ENCODE data around the gene APOL6. TPM values are rescaled to one million over a fixed set of nuclear protein-coding genes. Genes with fewer than 3 reads are reported as not detected.

APOL6 gene
- total RNA-seq, 1 donor from 2014 or later: 6.4 TPM

- no peak for DNase-seq (ENCODE audit: low spot score in 2 of 2)
- no peak overlapping the region for H3K4me3 ChIP-seq
- no peaks in the 10 kb centered on the region for H3K27me3 ChIP-seq
- H3K36me3 ChIP-seq: no peaks in the 10 kb centered on the region
- TF ChIP-seq CTCF (IDR thresholded peaks at IDR 0.05): no peak
- no peaks in the 10 kb centered on the region for H3K9me3 ChIP-seq
- intact Hi-C loops (cut with DNase I): no loop called here
- no peak overlapping the region for H3K27ac ChIP-seq
- H3K4me1 ChIP-seq: no peaks in the 10 kb centered on the region
Measured at GRCh38 chr22:35612903-35613302, 35.3 kb upstream of the APOL6 start.

GRCh38 chr22:35614404-35614803 is 33.8 kb upstream of the APOL6 start:
- no peak for DNase-seq (ENCODE audit: low spot score in 2 of 2)
- H3K27ac ChIP-seq: no peak overlapping the region
- intact Hi-C loops (cut with DNase I): no loop called here
- H3K4me3 ChIP-seq: no peak overlapping the region
- no peaks in the 10 kb centered on the region for H3K9me3 ChIP-seq
- H3K27me3 ChIP-seq: no peaks in the 10 kb centered on the region
- no peaks in the 10 kb centered on the region for H3K4me1 ChIP-seq
- H3K36me3 ChIP-seq: no peaks in the 10 kb centered on the region
- no peak for TF ChIP-seq CTCF (IDR thresholded peaks at IDR 0.05)

GRCh38 chr22:35615156-35615555 is 33.1 kb upstream of the APOL6 start:
- H3K27me3 ChIP-seq: no peaks in the 10 kb centered on the region
- H3K9me3 ChIP-seq: no peaks in the 10 kb centered on the region
- no peak for DNase-seq (ENCODE audit: low spot score in 2 of 2)
- intact Hi-C loops (cut with DNase I): no loop called here
- no peak overlapping the region for H3K4me3 ChIP-seq
- H3K27ac ChIP-seq: no peak overlapping the region
- no peaks in the 10 kb centered on the region for H3K36me3 ChIP-seq
- no peaks in the 10 kb centered on the region for H3K4me1 ChIP-seq
- TF ChIP-seq CTCF (IDR thresholded peaks at IDR 0.05): no peak

GRCh38 chr22:35616043-35616442 is 32.2 kb upstream of the APOL6 start:
- H3K27ac ChIP-seq: no peak overlapping the region
- no peak for TF ChIP-seq CTCF (IDR thresholded peaks at IDR 0.05)
- no peaks in the 10 kb centered on the region for H3K9me3 ChIP-seq
- no peaks in the 10 kb centered on the region for H3K36me3 ChIP-seq
- intact Hi-C loops (cut with DNase I): no loop called here
- H3K4me1 ChIP-seq: no peaks in the 10 kb centered on the region
- H3K4me3 ChIP-seq: no peak overlapping the region
- no peaks in the 10 kb centered on the region for H3K27me3 ChIP-seq
- no peak for DNase-seq (ENCODE audit: low spot score in 2 of 2)

- peaks cover 0 to 8% of the 10 kb centered on the region in 2 donors for H3K4me1 ChIP-seq
- no peaks in the 10 kb centered on the region for H3K27me3 ChIP-seq
- DNase-seq (ENCODE audit: low spot score in 2 of 2): no peak
- no peak for TF ChIP-seq CTCF (IDR thresholded peaks at IDR 0.05)
- H3K27ac ChIP-seq: no peak within 1 kb of the TSS
- H3K4me3 ChIP-seq: no peak within 1 kb of the TSS
- H3K9me3 ChIP-seq: no peaks in the 10 kb centered on the region
- no peaks in the 10 kb centered on the region for H3K36me3 ChIP-seq
- intact Hi-C loops (cut with DNase I): no loop called here
Measured at GRCh38 chr22:35617137-35617755, 31.0 kb upstream of the APOL6 start, which contains the start of gene MB. Gene MB, minus strand, starts transcription at chr22:35617329. Its CDS starts 72 bp downstream, at chr22:35617257.

All from ascending aorta (tissue), 2 donors.